Osteoblast (primary cell): Measurements from ENCODE around the gene TRIM22. TPM values are rescaled to one million over a fixed set of nuclear protein-coding genes. Genes with fewer than 3 reads are reported as not detected.

Experiments
- DNase-seq: peaks from one replicate; pipeline ENCODE4 v3.0.0; 2011; ENCODE audit warnings: low spot score, mixed read lengths; ENCODE audit not compliant: insufficient read length; ENCODE audit errors: missing footprints
- H2AFZ ChIP-seq: 2 replicates; pipeline ENCODE4 v1.6.0; 2011; ENCODE audit warnings: mild to moderate bottlenecking, low read length
- H3K27ac ChIP-seq: 2 replicates; pipeline ENCODE4 v1.5.1; 2011; ENCODE audit warnings: mild to moderate bottlenecking, low read depth, low read length, moderate library complexity
- H3K27me3 ChIP-seq: 2 replicates; pipeline ENCODE4 v1.6.0; 2012; ENCODE audit warnings: mild to moderate bottlenecking, control low read depth, inconsistent platforms, low read length, moderate library complexity; ENCODE audit not compliant: insufficient read depth
- H3K36me3 ChIP-seq: 2 replicates; pipeline ENCODE4 v1.5.1; 2011; ENCODE audit warnings: mild to moderate bottlenecking, low read length, control low read depth, moderate library complexity; ENCODE audit not compliant: insufficient read depth
- H3K4me1 ChIP-seq: 2 replicates; pipeline ENCODE4 v1.5.1; 2011; ENCODE audit warnings: mild to moderate bottlenecking, low read length, control low read depth, moderate library complexity; ENCODE audit not compliant: insufficient read depth
- H3K4me2 ChIP-seq: 2 replicates; pipeline ENCODE4 v1.6.0; 2011; ENCODE audit warnings: mild to moderate bottlenecking, low read length; ENCODE audit not compliant: insufficient read depth
- H3K4me3 ChIP-seq: fragments of 200-600 bp; sonication (generic); 3 replicates; pipeline ENCODE4 v1.5.1; 2012; ENCODE audit warnings: mild to moderate bottlenecking, low read length, inconsistent platforms; ENCODE audit not compliant: insufficient read depth
- H3K79me2 ChIP-seq: 2 replicates; pipeline ENCODE4 v1.6.0; 2012; ENCODE audit warnings: mild to moderate bottlenecking, low read length, control low read depth, inconsistent platforms; ENCODE audit not compliant: insufficient read depth
- H3K9me3 ChIP-seq: 2 replicates; pipeline ENCODE4 v1.5.1; 2011; ENCODE audit warnings: low read depth, low read length, control low read depth
- H4K20me1 ChIP-seq: 2 replicates; pipeline ENCODE4 v1.6.0; 2012; ENCODE audit warnings: mild to moderate bottlenecking, low read length, control low read depth; ENCODE audit not compliant: insufficient read depth
- total RNA-seq: library from RNA; depleted of rRNA; stranded (reverse); fragments of >200 nt; gene quantifications from 2 replicates; pipeline ENCODE4 v1.2.3, GENCODE V29; 2012
- TF ChIP-seq, protein P1 (sequence below): IDR thresholded peaks from 2 replicates; pipeline ENCODE4 v1.5.1; 2011; ENCODE audit warnings: mild to moderate bottlenecking, low read depth, low read length, moderate library complexity; ENCODE audit errors: extremely low read depth

The TRIM22 gene
- total RNA-seq, 1 donor: 152 TPM

DNA sequence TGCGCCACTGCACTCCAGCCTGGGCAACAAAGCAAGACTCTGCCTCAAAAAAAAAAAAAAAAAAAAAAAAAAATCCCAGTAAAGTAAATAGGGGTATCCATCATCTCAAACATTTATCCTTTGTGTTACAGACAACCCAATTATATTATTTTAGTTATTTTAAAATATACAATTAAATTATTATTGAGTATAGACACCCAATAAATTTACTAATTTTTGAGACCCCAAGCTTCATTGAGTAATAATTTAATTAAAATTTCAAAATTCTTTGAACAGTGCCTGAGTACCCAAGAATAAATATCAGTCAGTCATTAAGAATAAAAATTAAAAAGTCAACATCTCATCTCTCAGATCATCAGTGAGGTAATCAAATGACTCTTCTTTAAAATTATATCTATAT is 64.4 kb downstream of the TRIM22 start, which contains the start of gene OR52N4:
Gene OR52N4 (plus strand): TSS at position 301 of the 400 bp plus-strand sequence. CDS start 498 bp downstream, outside the sequence.
- no peaks in the 10 kb centered on the region for H3K9me3 ChIP-seq
- no peaks in the 10 kb centered on the region for H3K79me2 ChIP-seq
- H3K27me3 ChIP-seq: peaks cover 2% of the 10 kb centered on the region
- H3K4me1 ChIP-seq: no peaks in the 10 kb centered on the region
- TF ChIP-seq, protein P1, sequence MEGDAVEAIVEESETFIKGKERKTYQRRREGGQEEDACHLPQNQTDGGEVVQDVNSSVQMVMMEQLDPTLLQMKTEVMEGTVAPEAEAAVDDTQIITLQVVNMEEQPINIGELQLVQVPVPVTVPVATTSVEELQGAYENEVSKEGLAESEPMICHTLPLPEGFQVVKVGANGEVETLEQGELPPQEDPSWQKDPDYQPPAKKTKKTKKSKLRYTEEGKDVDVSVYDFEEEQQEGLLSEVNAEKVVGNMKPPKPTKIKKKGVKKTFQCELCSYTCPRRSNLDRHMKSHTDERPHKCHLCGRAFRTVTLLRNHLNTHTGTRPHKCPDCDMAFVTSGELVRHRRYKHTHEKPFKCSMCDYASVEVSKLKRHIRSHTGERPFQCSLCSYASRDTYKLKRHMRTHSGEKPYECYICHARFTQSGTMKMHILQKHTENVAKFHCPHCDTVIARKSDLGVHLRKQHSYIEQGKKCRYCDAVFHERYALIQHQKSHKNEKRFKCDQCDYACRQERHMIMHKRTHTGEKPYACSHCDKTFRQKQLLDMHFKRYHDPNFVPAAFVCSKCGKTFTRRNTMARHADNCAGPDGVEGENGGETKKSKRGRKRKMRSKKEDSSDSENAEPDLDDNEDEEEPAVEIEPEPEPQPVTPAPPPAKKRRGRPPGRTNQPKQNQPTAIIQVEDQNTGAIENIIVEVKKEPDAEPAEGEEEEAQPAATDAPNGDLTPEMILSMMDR: no peak
- no peak within 1 kb of the TSS for H2AFZ ChIP-seq
- H3K4me2 ChIP-seq: no peak within 1 kb of the TSS
- no peak within 1 kb of the TSS for H3K4me3 ChIP-seq
- H4K20me1 ChIP-seq: no peaks in the 10 kb centered on the region
- H3K36me3 ChIP-seq: no peaks in the 10 kb centered on the region
- no peak within 1 kb of the TSS for H3K27ac ChIP-seq
- no peak for DNase-seq

Other genes starting within 250 kb of the TRIM22 start
- gene OR51I1, start 248.3 kb upstream of the TRIM22 start, total RNA-seq: under 0.01 TPM in 1 of 2 replicates, not detected in the other
- gene OR51I2, start 240.5 kb upstream of the TRIM22 start, total RNA-seq: not detected in 2 replicates
- gene OR52D1, start 201.1 kb upstream of the TRIM22 start, total RNA-seq: not detected in 2 replicates
- under 0.01 TPM in 1 of 2 replicates, not detected in the other for gene UBQLN3, start 179.8 kb upstream of the TRIM22 start, total RNA-seq
- 0.29 and 0.36 TPM in 2 replicates for gene UBQLNL, start 173.1 kb upstream of the TRIM22 start, total RNA-seq
- gene OR52H1, start 141.2 kb upstream of the TRIM22 start, total RNA-seq: 0.29 and 0.36 TPM in 2 replicates
- not detected in 2 replicates for gene OR52B6, start 108.9 kb upstream of the TRIM22 start, total RNA-seq
- gene TRIM6, start 93.2 kb upstream of the TRIM22 start, total RNA-seq: 3.6 and 3.8 TPM in 2 replicates
- gene TRIM34, start 64.8 kb upstream of the TRIM22 start, total RNA-seq: 8.3 and 10.3 TPM in 2 replicates
- gene TRIM5, start 4.7 kb upstream of the TRIM22 start, total RNA-seq: 25.9 and 29.7 TPM in 2 replicates
- under 0.01 TPM in 1 of 2 replicates, not detected in the other for gene OR56B1, start 46.7 kb downstream of the TRIM22 start, total RNA-seq
- gene OR52N4, start 64.5 kb downstream of the TRIM22 start, total RNA-seq: not detected in 2 replicates
- gene OR52N5, start 93.6 kb downstream of the TRIM22 start, total RNA-seq: not detected in 2 replicates
- 0.36 TPM in 1 of 2 replicates, not detected in the other for gene OR52N1, start 101.5 kb downstream of the TRIM22 start, total RNA-seq
- not detected in 2 replicates for gene OR52N2, start 119.1 kb downstream of the TRIM22 start, total RNA-seq
- gene OR52E6, start 152.1 kb downstream of the TRIM22 start, total RNA-seq: 1.4 TPM in 1 of 2 replicates, not detected in the other
- gene OR52E8, start 167.9 kb downstream of the TRIM22 start, total RNA-seq: 0.36 TPM in 1 of 2 replicates, not detected in the other
- gene OR52E4, start 190.8 kb downstream of the TRIM22 start, total RNA-seq: not detected in 2 replicates
- not detected in 2 replicates for gene OR52E5, start 203.4 kb downstream of the TRIM22 start, total RNA-seq